Measurements from ENCODE around the gene HENMT1.

The HENMT1 gene

DNA sequence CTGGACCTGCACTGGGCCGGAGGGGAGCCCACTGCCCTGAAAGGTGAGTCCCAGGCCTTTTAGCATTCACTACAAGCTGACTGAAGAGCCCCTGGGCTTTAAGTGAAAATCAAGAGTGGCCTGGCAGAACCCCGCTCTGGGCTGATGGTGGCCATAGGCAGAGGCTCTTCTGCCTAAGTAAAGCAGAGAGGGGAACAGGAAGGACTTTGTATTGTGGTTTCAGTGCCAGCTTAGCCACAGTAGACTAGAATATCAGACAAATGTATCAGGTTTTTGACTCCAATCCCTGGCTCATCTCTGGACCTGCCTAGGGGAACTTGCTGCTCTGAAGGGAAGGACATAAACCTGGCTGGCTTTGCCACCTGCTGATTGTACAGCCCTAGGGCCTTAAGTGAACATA is 10.2 kb upstream of the HENMT1 start:
- Histone ChIP-seq H3K9me3 (ENCODE audit: insufficient read depth, low read length) (no peaks in the 10 kb centered on the region), H3K9ac (ENCODE audit: low read length) (no peak overlapping the region), H3K4me2 (ENCODE audit: low read depth, low read length, poor library complexity, severe bottlenecking) (no peak overlapping the region), H3K4me3 (ENCODE audit: insufficient read depth, low read length, poor library complexity, severe bottlenecking) (no peak overlapping the region), H3K27ac (ENCODE audit: low read depth, low read length) (no peak overlapping the region), H3F3A (ENCODE audit: insufficient read depth) (no peaks in the 10 kb centered on the region), H3K79me2 (ENCODE audit: insufficient read depth, low read length) (no peaks in the 10 kb centered on the region), H3K9me2 (replicated peaks; ENCODE audit: insufficient read depth, low read length) (no peaks in the 10 kb centered on the region), H2AFZ (ENCODE audit: low read depth, low read length, severe bottlenecking) (no peak overlapping the region), H4K20me1 (ENCODE audit: low read depth, low read length) (no peaks in the 10 kb centered on the region), H3K36me3 (ENCODE audit: low read length) (no peaks in the 10 kb centered on the region), H3K27me3 (ENCODE audit: low read length) (no peaks in the 10 kb centered on the region)
- no peak for TF ChIP-seq EZH2phosphoT487 (conservative IDR thresholded peaks at IDR 0.05; ENCODE audit: low read length)
- TF ChIP-seq, protein P1, sequence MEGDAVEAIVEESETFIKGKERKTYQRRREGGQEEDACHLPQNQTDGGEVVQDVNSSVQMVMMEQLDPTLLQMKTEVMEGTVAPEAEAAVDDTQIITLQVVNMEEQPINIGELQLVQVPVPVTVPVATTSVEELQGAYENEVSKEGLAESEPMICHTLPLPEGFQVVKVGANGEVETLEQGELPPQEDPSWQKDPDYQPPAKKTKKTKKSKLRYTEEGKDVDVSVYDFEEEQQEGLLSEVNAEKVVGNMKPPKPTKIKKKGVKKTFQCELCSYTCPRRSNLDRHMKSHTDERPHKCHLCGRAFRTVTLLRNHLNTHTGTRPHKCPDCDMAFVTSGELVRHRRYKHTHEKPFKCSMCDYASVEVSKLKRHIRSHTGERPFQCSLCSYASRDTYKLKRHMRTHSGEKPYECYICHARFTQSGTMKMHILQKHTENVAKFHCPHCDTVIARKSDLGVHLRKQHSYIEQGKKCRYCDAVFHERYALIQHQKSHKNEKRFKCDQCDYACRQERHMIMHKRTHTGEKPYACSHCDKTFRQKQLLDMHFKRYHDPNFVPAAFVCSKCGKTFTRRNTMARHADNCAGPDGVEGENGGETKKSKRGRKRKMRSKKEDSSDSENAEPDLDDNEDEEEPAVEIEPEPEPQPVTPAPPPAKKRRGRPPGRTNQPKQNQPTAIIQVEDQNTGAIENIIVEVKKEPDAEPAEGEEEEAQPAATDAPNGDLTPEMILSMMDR (IDR thresholded peaks at IDR 0.05; ENCODE audit: insufficient read depth, low read length, poor library complexity, severe bottlenecking): no peak

DNA sequence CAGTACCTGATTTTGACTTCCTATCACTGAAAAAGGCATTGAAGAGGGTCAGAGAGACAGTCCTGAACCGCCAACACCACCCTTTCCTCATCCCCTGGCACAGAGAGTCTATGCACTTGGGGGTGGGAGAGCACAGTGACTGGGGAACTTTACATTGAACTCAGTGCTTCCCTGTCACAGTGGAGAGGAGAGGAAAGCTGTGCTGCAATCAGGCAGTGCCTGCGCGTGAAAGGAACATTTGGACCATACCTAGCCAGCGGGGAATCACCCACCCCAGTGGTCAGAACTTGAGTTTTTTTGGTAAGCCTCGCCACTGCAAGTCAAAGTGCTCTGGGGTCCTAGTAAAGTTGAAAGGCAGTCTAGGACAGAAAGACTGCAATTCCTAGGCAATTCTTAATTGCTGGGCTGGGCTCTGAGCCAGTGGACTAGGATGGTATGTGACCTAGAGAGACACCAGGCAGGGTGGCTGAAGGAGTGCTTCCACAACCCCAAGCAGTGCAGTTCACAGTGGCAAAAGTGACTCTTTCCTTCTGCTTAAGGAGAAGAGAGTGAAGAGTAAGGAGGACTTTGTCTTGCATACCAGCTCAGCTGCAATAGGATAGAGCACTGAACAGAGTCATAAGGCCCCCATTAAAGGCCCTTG is 9.4 kb upstream of the HENMT1 start:
- Histone ChIP-seq H3K27me3 (ENCODE audit: low read length) (no peaks in the 10 kb centered on the region), H3K36me3 (ENCODE audit: low read length) (no peaks in the 10 kb centered on the region), H3K9me2 (replicated peaks; ENCODE audit: insufficient read depth, low read length) (no peaks in the 10 kb centered on the region), H3K79me2 (ENCODE audit: insufficient read depth, low read length) (no peaks in the 10 kb centered on the region), H3K4me3 (ENCODE audit: insufficient read depth, low read length, poor library complexity, severe bottlenecking) (no peak overlapping the region), H3F3A (ENCODE audit: insufficient read depth) (no peaks in the 10 kb centered on the region), H3K9ac (ENCODE audit: low read length) (no peak overlapping the region), H3K9me3 (ENCODE audit: insufficient read depth, low read length) (no peaks in the 10 kb centered on the region), H3K27ac (ENCODE audit: low read depth, low read length) (no peak overlapping the region), H2AFZ (ENCODE audit: low read depth, low read length, severe bottlenecking) (no peak overlapping the region), H3K4me2 (ENCODE audit: low read depth, low read length, poor library complexity, severe bottlenecking) (no peak overlapping the region), H4K20me1 (ENCODE audit: low read depth, low read length) (no peaks in the 10 kb centered on the region)
- TF ChIP-seq, protein P1 (IDR thresholded peaks at IDR 0.05; ENCODE audit: insufficient read depth, low read length, poor library complexity, severe bottlenecking): no peak
- no peak for TF ChIP-seq EZH2phosphoT487 (conservative IDR thresholded peaks at IDR 0.05; ENCODE audit: low read length)

DNA sequence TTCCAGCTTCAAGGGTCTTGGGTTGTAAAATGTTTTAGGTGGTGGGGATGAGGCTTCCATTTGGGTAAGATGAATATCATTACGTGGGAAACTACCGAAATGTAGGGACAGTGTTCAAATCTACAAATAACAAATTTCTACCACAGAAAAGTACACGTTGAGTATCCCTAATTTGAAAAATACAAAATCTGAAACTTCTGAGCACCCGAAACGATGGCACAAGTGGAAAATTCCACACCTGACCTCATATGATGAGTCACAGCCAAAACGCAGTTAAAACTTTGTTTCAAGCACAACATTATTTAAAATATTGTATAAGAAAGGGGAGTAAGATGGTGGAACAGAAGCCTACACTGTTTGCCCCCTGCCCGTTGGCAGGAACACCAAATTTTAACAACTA is 8.8 kb upstream of the HENMT1 start:
- no peak overlapping the region for H3K4me2 ChIP-seq (ENCODE audit: low read depth, low read length, poor library complexity, severe bottlenecking)

More for the DNA sequence above, 8.8 kb upstream of the HENMT1 start:
- Histone ChIP-seq H3K4me3 (ENCODE audit: insufficient read depth, low read length, poor library complexity, severe bottlenecking) (no peak overlapping the region), H3K27ac (ENCODE audit: low read depth, low read length) (no peak overlapping the region), H2AFZ (ENCODE audit: low read depth, low read length, severe bottlenecking) (no peak overlapping the region), H3K79me2 (ENCODE audit: insufficient read depth, low read length) (no peaks in the 10 kb centered on the region), H3K36me3 (ENCODE audit: low read length) (no peaks in the 10 kb centered on the region), H3K9me3 (ENCODE audit: insufficient read depth, low read length) (no peaks in the 10 kb centered on the region), H4K20me1 (ENCODE audit: low read depth, low read length) (no peaks in the 10 kb centered on the region), H3K9me2 (replicated peaks; ENCODE audit: insufficient read depth, low read length) (no peaks in the 10 kb centered on the region), H3K9ac (ENCODE audit: low read length) (no peak overlapping the region), H3K27me3 (ENCODE audit: low read length) (no peaks in the 10 kb centered on the region), H3F3A (ENCODE audit: insufficient read depth) (no peaks in the 10 kb centered on the region)
- TF ChIP-seq, protein P1 (IDR thresholded peaks at IDR 0.05; ENCODE audit: insufficient read depth, low read length, poor library complexity, severe bottlenecking): no peak
- no peak for TF ChIP-seq EZH2phosphoT487 (conservative IDR thresholded peaks at IDR 0.05; ENCODE audit: low read length)
